ENCODE data around the gene PTS.
"Not testable (repeated sequence)": the region's sequence is repeated elsewhere in the genome, so short reads cannot be mapped to it uniquely, and the experiment has no call there.

Gene PTS

GRCh38 chr11:112226062-112226830, at the start of gene PTS:
TSS of gene PTS (plus strand) at chr11:112226428. CDS start at chr11:112226444, 16 bp downstream.
- in situ Hi-C loops (cut with MboI; ENCODE audit: low sequenced_read_pairs), result no loop called here

GRCh38 chr11:112177589-112177988, 48.6 kb upstream of the PTS start:
- in situ Hi-C loops (cut with MboI; ENCODE audit: low sequenced_read_pairs), result no loop called here

- in situ Hi-C loops (cut with MboI; ENCODE audit: low sequenced_read_pairs), result no loop called here
These were observed 47.8 kb upstream of the PTS start for GRCh38 chr11:112178428-112178827.

- in situ Hi-C loops (cut with MboI; ENCODE audit: low sequenced_read_pairs), result no loop called here
These were observed 47.3 kb upstream of the PTS start for GRCh38 chr11:112178936-112179335.

GRCh38 chr11:112179601-112180000, 46.6 kb upstream of the PTS start:
- in situ Hi-C loops (cut with MboI; ENCODE audit: low sequenced_read_pairs), result no loop called here

GRCh38 chr11:112182867-112183266, 43.4 kb upstream of the PTS start:
- in situ Hi-C loops (cut with MboI; ENCODE audit: low sequenced_read_pairs), result no loop called here

- in situ Hi-C loops (cut with MboI; ENCODE audit: low sequenced_read_pairs), result no loop called here
These were observed 40.3 kb upstream of the PTS start for GRCh38 chr11:112185883-112186282.

GRCh38 chr11:112186304-112186703, 39.9 kb upstream of the PTS start:
- in situ Hi-C loops (cut with MboI; ENCODE audit: low sequenced_read_pairs), result no loop called here

- in situ Hi-C loops (cut with MboI; ENCODE audit: low sequenced_read_pairs), result not testable (repeated sequence)
These were observed 31.1 kb upstream of the PTS start for GRCh38 chr11:112195113-112195512.

GRCh38 chr11:112195951-112196351, 30.3 kb upstream of the PTS start:
- in situ Hi-C loops (cut with MboI; ENCODE audit: low sequenced_read_pairs), result no loop called here

GRCh38 chr11:112196519-112197087, 29.6 kb upstream of the PTS start:
- in situ Hi-C loops (cut with MboI; ENCODE audit: low sequenced_read_pairs), result no loop called here

- in situ Hi-C loops (cut with MboI; ENCODE audit: low sequenced_read_pairs), result not testable (repeated sequence)
These were observed 27.1 kb upstream of the PTS start for GRCh38 chr11:112199101-112199500.

- in situ Hi-C loops (cut with MboI; ENCODE audit: low sequenced_read_pairs), result loop anchor here (25.0 kb wide), 1 partner anchor 1087 kb away; no protein-coding TSS in a partner anchor
These were observed 26.0 kb upstream of the PTS start for GRCh38 chr11:112200252-112200651.

GRCh38 chr11:112206071-112206470, 20.2 kb upstream of the PTS start:
- in situ Hi-C loops (cut with MboI; ENCODE audit: low sequenced_read_pairs), result loop anchor here (25.0 kb wide), 1 partner anchor 1081 kb away; no protein-coding TSS in a partner anchor

GRCh38 chr11:112210890-112211289, 15.3 kb upstream of the PTS start:
- in situ Hi-C loops (cut with MboI; ENCODE audit: low sequenced_read_pairs), result loop anchor here (25.0 kb wide), 1 partner anchor 1076 kb away; no protein-coding TSS in a partner anchor

GRCh38 chr11:112211536-112211935, 14.7 kb upstream of the PTS start:
- in situ Hi-C loops (cut with MboI; ENCODE audit: low sequenced_read_pairs), result loop anchor here (25.0 kb wide), 1 partner anchor 1076 kb away; no protein-coding TSS in a partner anchor

- in situ Hi-C loops (cut with MboI; ENCODE audit: low sequenced_read_pairs), result loop anchor here (25.0 kb wide), 1 partner anchor 1075 kb away; no protein-coding TSS in a partner anchor
These were observed 13.9 kb upstream of the PTS start for GRCh38 chr11:112212290-112212689.

- in situ Hi-C loops (cut with MboI; ENCODE audit: low sequenced_read_pairs), result loop anchor here (25.0 kb wide), 1 partner anchor 1075 kb away; no protein-coding TSS in a partner anchor
These were observed 13.5 kb upstream of the PTS start for GRCh38 chr11:112212710-112213109.

GRCh38 chr11:112213753-112214152, 12.5 kb upstream of the PTS start:
- in situ Hi-C loops (cut with MboI; ENCODE audit: low sequenced_read_pairs), result loop anchor here (25.0 kb wide), 1 partner anchor 1074 kb away; no protein-coding TSS in a partner anchor

- in situ Hi-C loops (cut with MboI; ENCODE audit: low sequenced_read_pairs), result loop anchor here (25.0 kb wide), 1 partner anchor 1072 kb away; no protein-coding TSS in a partner anchor
These were observed 10.6 kb upstream of the PTS start for GRCh38 chr11:112215621-112216020.

GRCh38 chr11:112216561-112217105, 9.6 kb upstream of the PTS start:
- in situ Hi-C loops (cut with MboI; ENCODE audit: low sequenced_read_pairs), result loop anchor here (25.0 kb wide), 1 partner anchor 1071 kb away; no protein-coding TSS in a partner anchor

Measured in HL-60/S4 treated with retinoic acid at 250 ng/mL for 4 days and 3 days (cell line).